HEK293 (cell line): ENCODE results near the gene AGMO.

Source experiments
- ZBTB20 ChIP-seq: fragments of 450-650 bp; formaldehyde crosslinking; IDR thresholded peaks from 2 replicates; pipeline ENCODE4 v1.5.1; 2016; ENCODE audit warnings: missing biosample characterization, missing genetic modification characterization
- ZFP41 ChIP-seq: fragments of 450-650 bp; formaldehyde crosslinking; IDR thresholded peaks from 2 replicates; pipeline ENCODE4 v1.5.1; 2016; ENCODE audit warnings: missing biosample characterization, missing genetic modification characterization, borderline replicate concordance
- ZFP69B ChIP-seq: fragments of 450-650 bp; formaldehyde crosslinking; IDR thresholded peaks from 2 replicates; pipeline ENCODE4 v1.5.1; 2016; ENCODE audit warnings: missing biosample characterization, missing genetic modification characterization
- ZNF10 ChIP-seq: fragments of 450-650 bp; formaldehyde crosslinking; IDR thresholded peaks from 2 replicates; pipeline ENCODE4 v1.5.1; 2017; ENCODE audit warnings: missing biosample characterization, missing genetic modification characterization
- ZNF274 ChIP-seq, 2 experiments: fragments of 200-500 bp in 1 of 2; fragments of 450-650 bp in 1 of 2; sonication (Bioruptor generic) in 1 of 2; formaldehyde crosslinking in 1 of 2; IDR thresholded peaks; 2 replicates each; pipeline versions ENCODE4 v1.5.1 to v1.6.1; 2014 to 2016; ENCODE audit warnings: borderline replicate concordance in 1 of 2, inconsistent platforms in 1 of 2, low read length in 1 of 2, missing biosample characterization in 1 of 2, missing genetic modification characterization in 1 of 2
- ZNF311 ChIP-seq: fragments of 450-650 bp; formaldehyde crosslinking; IDR thresholded peaks from 2 replicates; pipeline ENCODE4 v1.5.1; 2017; ENCODE audit warnings: missing biosample characterization, missing genetic modification characterization, borderline replicate concordance
- ZNF449 ChIP-seq: fragments of 450-650 bp; formaldehyde crosslinking; IDR thresholded peaks from 2 replicates; pipeline ENCODE4 v1.5.1; 2017; ENCODE audit warnings: missing biosample characterization, mild to moderate bottlenecking, missing genetic modification characterization, moderate library complexity
- ZNF510 ChIP-seq: fragments of 450-650 bp; formaldehyde crosslinking; IDR thresholded peaks from 2 replicates; pipeline ENCODE4 v1.5.1; 2018; ENCODE audit warnings: mild to moderate bottlenecking, missing genetic modification characterization, missing biosample characterization; ENCODE audit not compliant: insufficient replicate concordance
- ZNF621 ChIP-seq: fragments of 450-650 bp; formaldehyde crosslinking; IDR thresholded peaks from 2 replicates; pipeline ENCODE4 v1.5.1; 2017; ENCODE audit warnings: missing biosample characterization, missing genetic modification characterization
- ZSCAN30 ChIP-seq: fragments of 450-650 bp; IDR thresholded peaks from 2 replicates; pipeline ENCODE4 v1.5.1; 2018; ENCODE audit warnings: missing biosample characterization, mild to moderate bottlenecking, missing genetic modification characterization, moderate library complexity
- TF ChIP-seq, protein P1 (sequence below): fragments of 450-650 bp; formaldehyde crosslinking; IDR thresholded peaks from 2 replicates; pipeline ENCODE4 v1.5.1; 2016; ENCODE audit warnings: missing biosample characterization, missing genetic modification characterization

DNA sequence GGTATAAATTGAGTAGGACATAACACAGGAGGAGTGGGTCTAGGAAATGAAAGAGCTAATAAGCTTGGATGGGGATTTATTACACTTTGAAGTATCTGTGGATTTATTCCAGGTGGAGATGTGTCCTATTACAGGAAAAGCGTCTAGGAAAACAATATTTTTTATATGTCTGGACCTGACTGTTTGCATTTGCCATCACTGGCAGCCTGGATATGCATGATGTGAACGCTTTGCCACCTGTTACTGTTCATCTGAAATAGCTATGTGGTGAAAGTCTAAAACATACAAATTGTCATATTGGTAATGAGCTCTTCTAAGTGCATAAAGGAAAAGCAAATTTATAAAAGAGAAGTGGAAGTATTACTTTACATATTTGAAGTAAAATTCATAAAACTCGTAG lies 31.6 kb upstream of the AGMO start:
- TF ChIP-seq ZNF274 (IDR thresholded peaks at IDR 0.05; ENCODE audit: low read length), result no peak
- TF ChIP-seq ZNF274 (tag by site-specific recombination; IDR thresholded peaks at IDR 0.05; ENCODE audit: borderline replicate concordance), result no peak
- TF ChIP-seq, protein P1, sequence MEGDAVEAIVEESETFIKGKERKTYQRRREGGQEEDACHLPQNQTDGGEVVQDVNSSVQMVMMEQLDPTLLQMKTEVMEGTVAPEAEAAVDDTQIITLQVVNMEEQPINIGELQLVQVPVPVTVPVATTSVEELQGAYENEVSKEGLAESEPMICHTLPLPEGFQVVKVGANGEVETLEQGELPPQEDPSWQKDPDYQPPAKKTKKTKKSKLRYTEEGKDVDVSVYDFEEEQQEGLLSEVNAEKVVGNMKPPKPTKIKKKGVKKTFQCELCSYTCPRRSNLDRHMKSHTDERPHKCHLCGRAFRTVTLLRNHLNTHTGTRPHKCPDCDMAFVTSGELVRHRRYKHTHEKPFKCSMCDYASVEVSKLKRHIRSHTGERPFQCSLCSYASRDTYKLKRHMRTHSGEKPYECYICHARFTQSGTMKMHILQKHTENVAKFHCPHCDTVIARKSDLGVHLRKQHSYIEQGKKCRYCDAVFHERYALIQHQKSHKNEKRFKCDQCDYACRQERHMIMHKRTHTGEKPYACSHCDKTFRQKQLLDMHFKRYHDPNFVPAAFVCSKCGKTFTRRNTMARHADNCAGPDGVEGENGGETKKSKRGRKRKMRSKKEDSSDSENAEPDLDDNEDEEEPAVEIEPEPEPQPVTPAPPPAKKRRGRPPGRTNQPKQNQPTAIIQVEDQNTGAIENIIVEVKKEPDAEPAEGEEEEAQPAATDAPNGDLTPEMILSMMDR (tag by site-specific recombination), result no peak
- no peak for TF ChIP-seq ZFP69B (tag by site-specific recombination)
- TF ChIP-seq ZNF449 (tag by site-specific recombination), result no peak
- TF ChIP-seq ZFP41, result no peak
- TF ChIP-seq ZNF10 (tag by site-specific recombination), result no peak
- no peak for TF ChIP-seq ZBTB20 (tag by site-specific recombination)
- TF ChIP-seq ZNF510 (tag by site-specific recombination), result no peak
- no peak for TF ChIP-seq ZNF621
- no peak for TF ChIP-seq ZNF311 (tag by site-specific recombination)
- no peak for TF ChIP-seq ZSCAN30
